Uterus (tissue), 4 donors: ENCODE measurements around the gene MFRP. TPM values are rescaled to one million over a fixed set of nuclear protein-coding genes. Genes with fewer than 3 reads are reported as not detected.

Source experiments
- DNase-seq, 2 donors: peaks; one replicate each; pipeline ENCODE4 v3.0.0-alpha.2; 2019 to 2020
- H3K27ac ChIP-seq, 2 donors: fragments of 200-600 bp; sonication (generic); 1 replicate in 1 of 2; 2 replicates in 1 of 2; pipeline ENCODE4 v1.5.1; 2016 to 2018
- H3K27me3 ChIP-seq, 2 donors: fragments of 200-600 bp; sonication (generic); one replicate each; pipeline ENCODE4 v1.5.1; 2018 to 2019; ENCODE audit warnings: control low read depth in 1 of 2
- H3K36me3 ChIP-seq, 2 donors: fragments of 200-600 bp; sonication (generic); one replicate each; pipeline ENCODE4 v1.5.1; 2019; ENCODE audit warnings: control low read depth in 1 of 2
- H3K4me1 ChIP-seq, 2 donors: fragments of 200-600 bp; sonication (generic); one replicate each; pipeline ENCODE4 v1.5.1; 2018 to 2019; ENCODE audit warnings: control low read depth in 1 of 2
- H3K4me3 ChIP-seq, 2 donors: fragments of 200-600 bp; sonication (generic); 1 replicate in 1 of 2; 2 replicates in 1 of 2; pipeline ENCODE4 v1.5.1; 2018 to 2019; ENCODE audit warnings: mild to moderate bottlenecking in 1 of 2
- H3K9me3 ChIP-seq, 2 donors: fragments of 200-600 bp; sonication (generic); one replicate each; pipeline ENCODE4 v1.5.1; 2019; ENCODE audit warnings: control low read depth in 1 of 2
- POLR2A ChIP-seq, 2 donors: fragments of 450-650 bp; IDR thresholded peaks; one replicate each; pipeline ENCODE4 v1.6.1; 2016; ENCODE audit warnings: antibody characterized with exemption in 2 of 2, mild to moderate bottlenecking in 1 of 2, moderate library complexity in 1 of 2
- intact Hi-C: fragments of 100-400 bp; cut with DNase I; formaldehyde crosslinking; loops from one replicate; pipeline ENCODE4 v1.15.1; 2023; ENCODE audit warnings: low total_unique reads
- total RNA-seq, 4 donors: library from RNA; depleted of rRNA in 3 of 4; stranded (reverse); fragments of >200 nt in 3 of 4; gene quantifications; one replicate each; pipeline versions ENCODE4 v1.1.0 to v1.2.4, GENCODE V29; 2014 to 2023
- TF ChIP-seq, protein P1 (sequence below), 4 experiments: fragments of 200-600 bp in 2 of 4; fragments of 450-650 bp in 2 of 4; sonication (generic) in 2 of 4; IDR thresholded peaks; one replicate each; pipeline ENCODE4 v1.5.1; 2016 to 2019; ENCODE audit warnings: antibody characterized with exemption in 4 of 4, mild to moderate bottlenecking in 2 of 4, moderate library complexity in 1 of 4
- donor health status: DM: yes; HTN: yes; CAD: no.

MFRP gene
- total RNA-seq, 4 donors from 2014 or later: 0.07 to 0.26 TPM; not detected in 2

DNA sequence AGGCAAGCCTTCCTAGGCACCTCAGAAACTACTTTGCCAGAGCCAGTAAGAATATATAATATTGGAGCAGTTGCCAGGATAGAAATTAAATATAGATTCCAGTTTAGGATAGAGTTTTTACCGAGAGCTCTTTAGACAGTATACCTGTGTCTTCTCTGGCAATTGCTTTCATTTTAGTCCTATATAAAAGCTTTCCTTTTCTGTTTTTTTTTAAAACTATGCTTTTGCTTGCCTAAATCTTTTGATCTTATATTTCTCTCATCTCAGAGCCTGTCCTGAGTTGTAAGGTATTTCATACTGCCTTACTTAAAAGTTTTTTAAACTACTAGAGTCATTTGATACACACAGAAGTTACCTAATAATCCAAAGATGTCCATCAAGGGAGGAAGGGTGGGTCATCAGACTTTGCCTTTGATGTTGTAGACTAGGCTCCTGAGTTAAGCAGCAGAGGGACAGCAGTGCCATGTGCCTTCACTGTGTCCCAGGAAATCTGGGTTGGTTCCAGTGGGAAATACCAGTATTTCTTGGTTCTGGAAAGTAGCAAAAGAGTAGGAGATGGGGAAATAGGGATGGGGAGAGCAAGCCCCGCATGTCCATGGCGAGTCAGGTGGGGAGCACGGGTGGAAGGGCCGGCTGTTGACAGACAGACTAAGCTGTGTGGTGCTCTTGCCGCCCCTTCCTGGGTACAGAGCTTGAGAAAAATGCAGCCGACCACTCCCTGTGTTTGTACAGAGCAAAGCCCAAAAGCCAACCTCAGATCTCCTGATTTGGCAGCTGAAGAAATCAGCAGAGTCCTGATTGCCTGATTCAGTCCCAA is 40.7 kb downstream of the MFRP start:
- Histone ChIP-seq H3K4me1 (no peaks in the 10 kb centered on the region), H3K4me3 (no peak overlapping the region), H3K36me3 (no peaks in the 10 kb centered on the region), H3K27me3 (no peaks in the 10 kb centered on the region), H3K9me3 (no peaks in the 10 kb centered on the region), H3K27ac (peak overlapping the region; percentile 71 to 82)
- TF ChIP-seq, protein P1, sequence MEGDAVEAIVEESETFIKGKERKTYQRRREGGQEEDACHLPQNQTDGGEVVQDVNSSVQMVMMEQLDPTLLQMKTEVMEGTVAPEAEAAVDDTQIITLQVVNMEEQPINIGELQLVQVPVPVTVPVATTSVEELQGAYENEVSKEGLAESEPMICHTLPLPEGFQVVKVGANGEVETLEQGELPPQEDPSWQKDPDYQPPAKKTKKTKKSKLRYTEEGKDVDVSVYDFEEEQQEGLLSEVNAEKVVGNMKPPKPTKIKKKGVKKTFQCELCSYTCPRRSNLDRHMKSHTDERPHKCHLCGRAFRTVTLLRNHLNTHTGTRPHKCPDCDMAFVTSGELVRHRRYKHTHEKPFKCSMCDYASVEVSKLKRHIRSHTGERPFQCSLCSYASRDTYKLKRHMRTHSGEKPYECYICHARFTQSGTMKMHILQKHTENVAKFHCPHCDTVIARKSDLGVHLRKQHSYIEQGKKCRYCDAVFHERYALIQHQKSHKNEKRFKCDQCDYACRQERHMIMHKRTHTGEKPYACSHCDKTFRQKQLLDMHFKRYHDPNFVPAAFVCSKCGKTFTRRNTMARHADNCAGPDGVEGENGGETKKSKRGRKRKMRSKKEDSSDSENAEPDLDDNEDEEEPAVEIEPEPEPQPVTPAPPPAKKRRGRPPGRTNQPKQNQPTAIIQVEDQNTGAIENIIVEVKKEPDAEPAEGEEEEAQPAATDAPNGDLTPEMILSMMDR (IDR thresholded peaks at IDR 0.05): no peak
- no peak for TF ChIP-seq POLR2A (IDR thresholded peaks at IDR 0.05)
- intact Hi-C loops: no loop called here
- no peak for DNase-seq

DNA sequence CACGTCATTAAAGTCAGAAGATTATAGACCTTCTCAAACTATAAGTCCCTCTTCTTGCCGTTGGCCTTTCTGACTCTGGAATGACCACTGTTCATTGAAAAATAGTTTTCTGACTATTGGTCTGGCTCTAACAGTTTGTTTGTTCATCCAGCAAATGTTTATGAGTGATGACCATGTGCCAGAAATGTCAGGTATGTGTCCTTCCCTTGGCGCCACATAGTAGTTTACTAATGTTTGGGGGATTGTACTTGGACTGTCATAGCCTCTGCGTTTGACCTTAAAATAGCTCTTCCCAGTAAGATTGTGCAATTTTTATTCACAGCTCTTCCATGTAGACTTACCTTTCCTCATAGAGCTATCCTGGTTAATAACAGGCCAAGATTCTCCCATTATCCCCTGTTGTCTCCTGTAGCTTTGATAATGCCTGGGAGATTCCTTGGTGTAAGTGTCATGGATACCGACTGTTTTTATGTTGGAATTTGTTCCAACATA is 43.2 kb downstream of the MFRP start:
- Histone ChIP-seq H3K9me3 (no peaks in the 10 kb centered on the region), H3K4me3 (no peak overlapping the region), H3K4me1 (peaks cover 0 to 4% of the 10 kb centered on the region in 2 donors), H3K27me3 (no peaks in the 10 kb centered on the region), H3K27ac (no peak overlapping the region), H3K36me3 (no peaks in the 10 kb centered on the region)
- no peak for DNase-seq
- TF ChIP-seq, protein P1 (IDR thresholded peaks at IDR 0.05): no peak
- no peak for TF ChIP-seq POLR2A (IDR thresholded peaks at IDR 0.05)
- intact Hi-C loops: no loop called here

DNA sequence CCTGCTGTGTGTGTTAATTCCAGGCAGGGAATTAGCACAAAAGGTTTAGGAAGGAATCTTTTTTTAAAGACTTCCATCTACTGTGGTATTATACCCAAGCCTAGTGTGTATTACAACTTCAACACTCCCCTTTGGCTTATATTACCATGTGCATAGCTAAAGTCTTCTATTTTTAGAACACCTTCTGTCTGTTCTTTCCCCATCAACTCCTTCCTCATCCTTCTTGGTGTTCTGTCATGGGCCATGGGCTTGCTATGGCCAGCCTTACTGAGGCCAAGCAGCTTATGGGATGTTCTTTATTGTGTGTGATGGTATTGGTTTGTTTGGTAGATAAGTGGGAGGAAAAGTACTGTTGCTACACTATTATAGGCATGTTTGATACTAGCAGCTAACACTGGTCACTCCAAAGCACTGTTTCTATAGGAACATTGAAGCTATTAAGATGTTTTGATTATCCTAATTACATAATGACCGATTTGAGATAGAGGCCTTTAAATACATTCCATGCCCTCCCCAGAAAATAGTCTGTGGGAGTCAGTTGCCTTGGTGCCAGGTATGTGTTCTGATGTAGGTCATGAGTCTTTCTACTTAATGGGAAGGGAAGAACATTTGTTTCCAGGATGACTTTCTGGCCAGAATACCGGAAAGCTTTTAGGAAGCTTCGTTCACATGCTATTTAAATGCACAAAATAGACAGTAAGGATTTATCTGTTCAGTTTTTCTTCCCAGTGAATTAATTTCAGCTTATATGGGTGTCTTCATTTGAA is 46.1 kb downstream of the MFRP start:
- intact Hi-C loops: no loop called here
- no peak for DNase-seq
- Histone ChIP-seq H3K4me1 (peaks cover 0 to 7% of the 10 kb centered on the region in 2 donors), H3K27ac (peak overlapping the region; percentile 42 to 64), H3K9me3 (no peaks in the 10 kb centered on the region), H3K36me3 (no peaks in the 10 kb centered on the region), H3K27me3 (no peaks in the 10 kb centered on the region), H3K4me3 (no peak overlapping the region)
- TF ChIP-seq POLR2A (IDR thresholded peaks at IDR 0.05): no peak
- TF ChIP-seq, protein P1 (IDR thresholded peaks at IDR 0.05): no peak

DNA sequence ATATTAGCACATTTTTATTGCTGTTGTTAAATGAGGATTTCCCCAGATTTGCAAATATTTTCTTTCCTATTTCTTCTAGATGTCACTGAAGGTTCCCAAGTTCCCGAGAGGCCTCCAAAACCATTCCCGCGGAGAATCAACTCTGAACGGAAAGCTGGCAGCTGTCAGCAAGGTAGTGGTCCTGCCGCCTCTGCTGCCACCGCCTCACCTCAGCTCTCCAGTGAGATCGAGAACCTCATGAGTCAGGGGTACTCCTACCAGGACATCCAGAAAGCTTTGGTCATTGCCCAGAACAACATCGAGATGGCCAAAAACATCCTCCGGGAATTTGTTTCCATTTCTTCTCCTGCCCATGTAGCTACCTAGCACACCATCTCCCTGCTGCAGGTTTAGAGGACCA is 47.1 kb downstream of the MFRP start:
- no peaks in the 10 kb centered on the region for H3K9me3 ChIP-seq
- intact Hi-C loops: no loop called here
- TF ChIP-seq POLR2A (IDR thresholded peaks at IDR 0.05): no peak
- TF ChIP-seq, protein P1 (IDR thresholded peaks at IDR 0.05): no peak
- peaks cover 0 to 7% of the 10 kb centered on the region in 2 donors for H3K4me1 ChIP-seq
- no peak overlapping the region for H3K4me3 ChIP-seq
- no peaks in the 10 kb centered on the region for H3K27me3 ChIP-seq
- DNase-seq: no peak
- H3K36me3 ChIP-seq: no peaks in the 10 kb centered on the region
- H3K27ac ChIP-seq: no peak overlapping the region

DNA sequence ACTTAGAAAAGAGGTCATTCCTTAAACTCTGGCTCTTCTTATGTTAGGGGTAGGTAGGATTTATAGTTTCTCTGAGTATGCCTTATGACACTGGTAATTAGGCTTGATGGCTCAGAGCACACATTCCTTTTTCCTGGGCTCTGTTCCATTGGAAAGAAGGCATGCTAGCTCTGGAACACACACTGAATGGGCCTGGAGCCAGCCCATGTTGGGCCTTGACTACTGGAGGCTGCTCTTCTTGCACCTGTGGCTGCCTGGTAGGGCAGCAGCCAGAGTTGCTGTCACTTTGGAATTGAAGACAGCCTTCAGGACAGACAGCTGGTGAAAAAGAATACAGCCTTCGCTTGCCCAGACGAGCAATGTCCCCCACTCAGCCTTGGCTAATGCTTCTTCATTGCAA is 47.8 kb downstream of the MFRP start:
- peak overlapping the region in 1 of 2 donors; percentile 22 for H3K27ac ChIP-seq
- H3K4me3 ChIP-seq: no peak overlapping the region
- H3K27me3 ChIP-seq: no peaks in the 10 kb centered on the region
- no peak for DNase-seq
- H3K4me1 ChIP-seq: peaks cover 0 to 7% of the 10 kb centered on the region in 2 donors
- H3K9me3 ChIP-seq: no peaks in the 10 kb centered on the region
- TF ChIP-seq, protein P1 (IDR thresholded peaks at IDR 0.05): no peak
- TF ChIP-seq POLR2A (IDR thresholded peaks at IDR 0.05): no peak
- no peaks in the 10 kb centered on the region for H3K36me3 ChIP-seq
- intact Hi-C loops: no loop called here
